NCI-H446 treated with DMSO at 0.1 percent for 48 hours (cell line): ENCODE results near the gene TAGLN2.
"Not testable (repeated sequence)": the region's sequence is repeated elsewhere in the genome, so short reads cannot be mapped to it uniquely, and the experiment has no call there.

Experiments used
- DNase-seq: peaks from one replicate; lab custom pipeline; 2025; lab: John Stamatoyannopoulos, UW

TAGLN2 gene

GRCh38 chr1:159899634-159900033 is 25.7 kb downstream of the TAGLN2 start:
- not testable (repeated sequence) for DNase-seq

DNA sequence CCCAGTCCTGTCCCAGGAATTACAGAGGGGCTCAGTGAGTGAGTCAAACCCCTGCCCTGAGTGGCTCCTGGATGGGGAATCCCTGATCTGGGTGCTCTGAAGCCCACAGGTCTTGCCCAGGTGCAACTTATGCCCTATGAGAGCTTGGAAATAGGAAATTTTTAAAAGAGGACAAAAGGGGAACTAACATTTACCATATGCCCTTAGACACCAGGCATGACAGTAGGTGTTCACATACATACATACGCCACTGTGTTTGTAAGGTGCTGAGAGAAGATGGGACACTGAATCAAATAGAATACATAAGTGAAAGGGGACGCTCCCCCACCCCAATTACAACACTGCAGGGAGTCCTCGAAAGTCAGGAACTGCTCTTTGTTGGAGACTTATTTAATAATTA is 26.8 kb downstream of the TAGLN2 start:
- DNase-seq: no peak

- no peak for DNase-seq
These were observed 27.3 kb downstream of the TAGLN2 start for GRCh38 chr1:159897962-159898361.

DNA sequence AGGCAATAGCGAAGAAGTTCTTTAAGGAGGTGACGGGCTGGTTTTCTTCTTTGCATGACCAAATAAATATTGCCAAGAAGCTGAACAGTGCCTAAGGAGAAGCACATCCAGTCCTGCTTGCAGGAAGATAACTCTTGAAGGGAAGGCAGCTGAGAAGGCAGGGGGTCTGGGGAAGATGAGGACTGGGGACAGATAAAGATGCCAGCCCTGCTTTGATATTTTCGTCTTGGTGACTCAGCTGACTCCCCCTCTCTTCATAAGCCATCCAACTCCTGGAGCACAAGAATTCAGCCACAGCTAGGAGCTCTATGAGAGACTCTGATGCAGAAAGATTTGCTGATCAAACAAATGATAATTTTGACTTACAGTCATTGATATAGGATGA is 28.8 kb downstream of the TAGLN2 start:
- DNase-seq: no peak

DNA sequence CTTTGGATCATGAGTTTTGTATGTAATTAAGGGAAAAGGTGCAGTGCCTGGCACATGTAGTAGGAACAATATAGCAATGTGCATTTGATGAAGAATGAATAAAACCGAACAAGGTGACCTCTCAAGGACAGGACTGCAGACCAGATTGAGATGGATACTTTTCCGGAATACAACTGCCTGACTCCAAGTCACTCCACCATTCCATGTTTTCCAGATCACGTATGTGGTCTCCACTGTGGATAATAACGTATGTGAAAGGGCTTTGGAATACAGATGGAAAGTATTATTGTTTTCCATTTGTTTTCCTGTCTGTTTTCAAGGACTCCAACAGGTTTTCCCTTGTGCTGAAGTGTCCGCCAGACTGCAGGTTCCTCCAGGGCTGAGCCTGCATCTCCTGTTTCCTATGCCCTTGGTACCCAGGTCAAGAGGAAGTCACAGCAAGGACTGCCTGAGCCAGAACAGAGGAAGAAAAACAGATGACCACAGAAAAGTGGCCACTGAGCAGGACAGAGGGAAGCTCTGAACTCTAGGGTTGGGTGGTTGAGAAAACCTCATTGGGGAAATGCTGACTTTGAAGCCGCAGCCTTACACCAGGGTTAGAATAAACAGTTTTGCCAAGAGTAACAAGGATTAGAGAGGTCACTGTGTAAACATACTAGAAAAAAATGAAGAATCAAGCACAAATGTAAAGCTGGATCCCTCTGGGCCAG is 29.3 kb downstream of the TAGLN2 start:
- no peak for DNase-seq

DNA sequence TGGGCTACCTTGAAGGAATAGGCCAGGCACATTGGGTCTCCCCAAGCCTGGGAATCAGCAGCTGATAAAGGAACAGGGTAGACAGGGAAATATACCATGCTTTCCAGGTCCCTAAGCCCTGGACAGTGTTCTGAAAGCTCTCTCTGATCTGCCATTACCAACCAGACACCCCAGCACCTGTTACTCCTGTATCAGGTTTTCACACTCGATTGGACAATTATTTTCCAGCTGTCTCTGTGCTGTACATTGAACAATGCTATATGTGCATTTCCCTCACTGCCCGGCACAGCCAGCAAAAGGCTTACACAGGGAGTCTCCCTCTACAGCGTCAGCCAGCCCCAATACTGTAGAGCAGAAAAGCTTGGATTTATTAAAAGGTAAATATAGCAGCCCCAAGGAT is 30.0 kb downstream of the TAGLN2 start:
- no peak for DNase-seq

- DNase-seq: no peak
These were observed 32.4 kb downstream of the TAGLN2 start for GRCh38 chr1:159892944-159893343.

GRCh38 chr1:159891275-159892157 is 33.8 kb downstream of the TAGLN2 start:
- DNase-seq: peak; percentile 59

DNA sequence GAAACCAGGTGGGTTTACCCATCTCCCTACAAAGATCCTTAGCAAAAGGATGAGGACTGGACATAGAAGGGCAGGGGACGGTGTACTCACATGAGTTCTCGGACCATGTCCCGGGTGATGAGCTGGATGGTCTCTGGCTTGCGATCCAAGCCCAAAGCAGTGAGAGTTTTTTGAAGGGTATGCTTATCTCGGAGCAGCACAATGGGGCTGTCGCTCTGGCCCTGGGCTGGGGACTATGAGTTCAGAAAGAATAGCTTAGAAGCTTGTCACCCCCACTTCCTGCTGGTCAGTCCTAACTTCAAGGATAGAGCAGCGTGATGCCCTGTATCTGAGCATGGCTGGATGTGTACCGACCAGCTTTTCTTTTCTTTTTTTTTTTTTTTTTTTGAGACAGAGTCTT is 34.9 kb downstream of the TAGLN2 start:
- DNase-seq: no peak

DNA sequence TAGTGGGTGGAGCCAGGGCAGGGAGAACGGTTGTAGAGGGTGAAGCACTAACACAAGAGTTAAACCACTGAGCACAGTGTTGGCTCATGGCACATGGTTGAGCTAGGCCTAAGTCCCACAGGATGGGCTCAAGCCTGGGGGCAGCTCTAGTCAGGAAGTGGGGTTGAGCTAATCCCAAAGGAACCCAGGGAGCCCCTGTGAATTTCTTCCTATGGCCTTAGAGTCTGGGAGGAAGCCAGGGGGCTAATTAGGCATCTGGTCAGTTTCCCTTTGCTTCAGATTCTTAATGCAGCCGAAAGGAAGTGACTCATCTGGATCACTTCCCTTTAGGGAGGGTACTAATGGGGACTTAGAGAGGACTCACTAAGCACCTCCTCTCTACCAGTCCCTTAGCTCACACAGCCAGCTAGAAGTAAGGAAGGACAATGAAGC is 35.5 kb downstream of the TAGLN2 start:
- peak; percentile 17 for DNase-seq

DNA sequence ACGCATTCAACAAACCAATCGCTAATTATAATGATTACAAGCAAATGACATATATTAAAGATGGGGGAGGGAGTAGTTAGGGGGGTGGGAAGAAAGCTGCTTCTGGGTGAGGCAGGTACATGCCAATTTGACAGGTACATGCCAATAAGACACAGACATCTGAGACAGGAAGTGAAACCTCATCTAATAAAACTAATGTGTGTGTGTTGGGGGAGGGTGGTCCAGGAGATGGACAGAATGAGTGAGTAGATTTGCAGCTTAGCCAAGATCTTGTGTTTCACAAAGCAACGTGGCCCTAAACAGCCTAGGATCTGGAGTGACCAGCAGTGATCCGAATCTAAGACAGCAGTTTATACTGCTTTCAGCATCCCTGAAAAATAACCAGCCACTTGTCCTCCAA is 36.1 kb downstream of the TAGLN2 start:
- no peak for DNase-seq

- DNase-seq: peak; percentile 69
These were observed 41.0 kb downstream of the TAGLN2 start for GRCh38 chr1:159884296-159884695.

DNA sequence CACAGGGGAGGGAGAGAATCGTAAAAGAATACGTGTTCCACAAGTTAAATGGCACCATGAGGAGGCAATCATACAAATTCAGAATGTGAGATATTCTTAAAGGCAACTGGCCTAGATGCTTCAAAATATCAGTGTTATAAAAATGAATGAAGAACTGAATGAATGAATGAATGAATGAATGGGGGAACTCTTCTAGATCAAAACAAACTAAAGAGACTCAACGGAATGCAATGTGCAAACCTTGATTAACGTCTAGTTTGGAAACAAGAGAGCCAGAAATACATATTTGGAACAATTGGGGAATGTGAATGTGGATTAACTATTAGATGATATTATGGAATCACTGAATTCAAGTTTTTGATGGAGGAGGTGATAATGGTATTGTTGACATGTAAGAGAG is 42.2 kb downstream of the TAGLN2 start:
- no peak for DNase-seq

DNA sequence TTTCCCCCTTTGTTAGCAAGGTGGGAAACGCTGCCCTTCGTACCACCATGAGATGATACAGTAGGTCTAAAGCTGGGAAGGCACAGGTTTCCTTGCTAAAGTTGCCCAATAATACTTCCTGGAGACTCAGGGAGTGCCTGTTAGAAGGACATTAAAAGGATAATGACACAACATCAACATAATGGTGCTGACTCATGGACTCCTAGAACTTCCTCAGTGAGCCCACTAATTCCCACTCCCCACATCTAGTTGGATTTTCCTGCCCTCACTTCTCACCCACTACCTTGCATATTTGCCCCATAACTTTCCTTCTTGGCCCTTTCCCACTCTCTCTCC is 42.8 kb downstream of the TAGLN2 start:
- DNase-seq: no peak

GRCh38 chr1:159881622-159882526 is 43.4 kb downstream of the TAGLN2 start:
- peak; percentile 69 for DNase-seq

GRCh38 chr1:159880430-159880829 is 44.9 kb downstream of the TAGLN2 start:
- DNase-seq: no peak

DNA sequence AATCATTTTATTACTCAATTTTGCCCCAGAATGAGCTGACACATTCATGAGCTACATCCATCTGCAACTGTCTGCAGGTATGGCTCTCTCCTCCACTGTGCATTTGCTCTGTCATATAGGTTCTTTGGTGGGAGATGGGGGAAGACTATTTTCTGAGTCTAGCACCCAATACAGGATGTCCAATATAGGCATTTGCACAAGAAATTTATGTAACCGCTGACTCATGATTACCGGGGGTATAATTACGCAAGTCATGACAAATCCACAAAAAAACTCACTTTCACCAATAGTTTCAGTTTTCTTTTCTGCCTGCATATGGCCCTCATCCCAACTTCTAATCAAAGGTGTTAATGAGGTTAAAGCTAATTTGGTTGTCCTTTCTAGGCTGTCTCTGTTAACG is 45.3 kb downstream of the TAGLN2 start:
- no peak for DNase-seq

DNA sequence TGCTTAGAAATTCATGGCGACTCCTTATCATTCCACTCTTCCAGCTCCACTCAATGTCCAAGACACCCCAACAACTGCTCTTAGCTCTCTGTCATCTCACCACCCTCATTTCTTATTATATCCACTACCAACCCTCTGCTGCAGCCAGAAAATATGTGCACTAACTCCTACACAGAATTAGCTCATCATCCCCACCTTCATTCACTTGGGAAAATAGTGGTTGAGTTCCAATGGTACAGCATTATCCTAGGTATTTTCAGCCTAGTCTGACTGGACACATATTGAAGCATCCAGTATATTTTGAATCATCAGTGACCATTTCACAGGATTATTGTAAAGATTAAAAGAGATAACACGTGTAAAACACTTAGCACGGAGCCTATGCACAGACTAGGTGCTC is 46.2 kb downstream of the TAGLN2 start:
- no peak for DNase-seq

DNA sequence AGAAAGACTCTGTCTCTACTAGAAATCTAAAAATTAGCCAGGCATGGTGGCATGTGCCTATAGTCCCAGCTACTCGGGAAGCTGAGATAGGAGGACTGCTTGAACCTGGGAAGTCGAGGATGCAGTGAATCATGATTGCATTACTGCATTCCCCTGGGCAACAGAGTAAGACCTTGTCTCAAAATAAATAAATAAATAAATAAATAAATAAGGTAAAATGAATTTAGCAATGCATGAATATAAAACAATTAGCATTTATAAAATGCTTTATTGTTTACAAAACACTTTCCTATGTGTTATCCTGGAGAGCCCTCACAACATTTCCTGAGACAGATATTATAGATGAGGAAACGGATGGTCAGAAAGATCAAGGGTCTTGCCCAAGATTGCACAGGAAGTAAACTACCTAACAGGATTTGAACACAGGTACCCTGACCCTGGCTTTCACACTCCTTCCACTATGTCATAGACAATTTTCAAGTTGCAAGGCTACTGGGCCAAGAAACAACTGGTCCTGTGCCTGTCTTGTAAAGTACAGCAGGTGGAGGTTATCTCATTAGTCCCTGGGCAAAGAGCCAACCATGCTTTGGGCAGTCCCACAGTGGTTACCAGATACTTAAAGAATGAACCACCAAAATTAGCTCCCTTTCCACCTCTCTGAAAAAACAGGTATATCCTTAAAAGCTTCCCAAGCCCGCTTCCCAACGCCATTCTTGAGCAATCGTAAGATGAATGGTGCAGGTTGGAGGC is 47.4 kb downstream of the TAGLN2 start:
- DNase-seq: no peak

DNA sequence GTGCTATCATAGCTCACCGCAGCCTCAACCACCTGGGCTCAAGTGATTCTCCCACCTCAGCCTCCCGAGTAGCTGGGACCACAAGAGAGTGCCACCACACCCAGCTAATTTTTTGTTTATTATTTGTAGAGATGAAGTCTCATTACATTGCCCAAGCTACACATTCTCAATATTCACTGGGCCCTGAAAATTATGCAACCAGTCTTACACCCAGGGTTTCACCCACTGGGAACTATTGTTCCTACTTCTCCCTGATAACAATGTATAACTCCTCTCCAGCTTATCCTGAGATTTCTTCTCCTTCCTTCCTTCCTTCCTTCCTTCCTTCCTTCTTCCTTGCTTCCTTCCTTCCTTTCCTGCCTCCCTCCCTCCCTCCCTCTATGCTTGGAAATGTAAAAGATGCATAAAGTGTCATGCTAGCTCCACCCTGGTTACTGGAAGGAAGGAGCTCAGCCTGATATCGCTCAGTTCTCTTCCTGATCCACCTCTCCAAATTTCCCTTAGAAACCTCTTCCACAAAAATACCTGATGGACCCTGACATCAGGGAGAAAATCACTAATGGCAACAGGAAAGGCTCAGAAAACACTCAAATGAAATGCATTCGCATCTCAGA is 51.7 kb downstream of the TAGLN2 start:
- DNase-seq: no peak

GRCh38 chr1:159872891-159873290 is 52.4 kb downstream of the TAGLN2 start:
- no peak for DNase-seq
